HUES48 (cell line): ENCODE results near the gene DAZAP1.
A peak's percentile ranks its signal among the peaks of the same experiment; 100 is the strongest.

Source experiments
- H3K27ac ChIP-seq: one replicate; pipeline ENCODE4 v1.7.0; 2013; ENCODE audit warnings: low read depth, low read length, inconsistent platforms
- H3K27me3 ChIP-seq: 2 replicates; pipeline ENCODE4 v1.6.1; 2013; ENCODE audit warnings: mild to moderate bottlenecking, low read length; ENCODE audit not compliant: control insufficient read depth, insufficient read depth
- H3K36me3 ChIP-seq: 2 replicates; pipeline ENCODE4 v1.6.1; 2013; ENCODE audit warnings: low read length; ENCODE audit not compliant: control insufficient read depth, insufficient read depth
- H3K4me1 ChIP-seq: 2 replicates; pipeline ENCODE4 v1.6.1; 2013; ENCODE audit warnings: mild to moderate bottlenecking, low read length; ENCODE audit not compliant: control insufficient read depth, insufficient read depth
- H3K4me3 ChIP-seq: 2 replicates; pipeline ENCODE4 v1.5.1; 2013; ENCODE audit warnings: mild to moderate bottlenecking, low read depth, low read length
- H3K9ac ChIP-seq: 2 replicates; pipeline ENCODE4 v1.6.1; 2013; ENCODE audit warnings: mild to moderate bottlenecking, low read depth, low read length, moderate library complexity
- H3K9me3 ChIP-seq: 2 replicates; pipeline ENCODE4 v1.6.1; 2013; ENCODE audit warnings: low read length; ENCODE audit not compliant: control insufficient read depth, insufficient read depth

Gene DAZAP1

DNA sequence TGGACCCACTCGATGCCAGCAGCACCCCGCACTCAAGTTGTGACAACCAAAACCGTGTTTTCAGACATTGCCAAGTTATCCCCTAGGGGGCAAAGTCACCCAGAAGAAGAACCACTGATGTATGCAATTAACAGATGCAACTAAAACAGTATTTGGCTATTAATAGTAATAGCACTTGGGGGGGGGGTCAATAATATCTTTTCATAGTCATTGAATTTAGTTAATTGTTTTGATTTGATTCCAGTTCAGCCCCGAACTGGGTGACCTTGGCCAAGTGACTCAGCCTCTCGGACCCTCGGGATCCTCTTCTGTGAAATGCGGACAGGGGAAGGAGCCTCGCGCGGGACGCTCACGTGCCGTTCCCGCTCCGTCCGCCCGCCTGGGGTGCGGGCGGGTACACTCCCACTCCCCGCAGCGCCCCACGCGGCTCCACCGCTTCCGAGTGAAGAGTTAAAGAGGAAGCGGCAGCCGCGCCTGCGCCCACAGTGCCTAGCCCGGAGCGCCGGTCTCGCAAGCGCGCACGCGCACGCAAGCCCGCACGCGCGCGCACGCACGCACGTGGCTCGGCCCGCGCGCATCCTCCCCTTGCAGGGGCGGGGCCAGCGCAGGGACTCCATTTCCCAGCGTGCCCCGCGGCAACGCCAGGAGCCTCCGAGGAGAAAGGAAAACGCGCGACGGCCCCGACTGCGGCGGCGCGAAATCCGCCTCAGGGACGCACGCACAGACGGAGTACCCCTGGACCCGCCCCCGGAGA lies 435 bp upstream of the DAZAP1 start:
- H3K4me3 ChIP-seq = peak overlapping the region; percentile 79
- H3K9ac ChIP-seq = peak overlapping the region; percentile 55
- H3K36me3 ChIP-seq = peaks cover 16% of the 10 kb centered on the region
- H3K9me3 ChIP-seq = no peaks in the 10 kb centered on the region
- H3K27ac ChIP-seq = peak overlapping the region; percentile 75
- no peaks in the 10 kb centered on the region for H3K27me3 ChIP-seq
- peaks cover 10% of the 10 kb centered on the region; the same call in 1 of the 2 replicates for H3K4me1 ChIP-seq

DNA sequence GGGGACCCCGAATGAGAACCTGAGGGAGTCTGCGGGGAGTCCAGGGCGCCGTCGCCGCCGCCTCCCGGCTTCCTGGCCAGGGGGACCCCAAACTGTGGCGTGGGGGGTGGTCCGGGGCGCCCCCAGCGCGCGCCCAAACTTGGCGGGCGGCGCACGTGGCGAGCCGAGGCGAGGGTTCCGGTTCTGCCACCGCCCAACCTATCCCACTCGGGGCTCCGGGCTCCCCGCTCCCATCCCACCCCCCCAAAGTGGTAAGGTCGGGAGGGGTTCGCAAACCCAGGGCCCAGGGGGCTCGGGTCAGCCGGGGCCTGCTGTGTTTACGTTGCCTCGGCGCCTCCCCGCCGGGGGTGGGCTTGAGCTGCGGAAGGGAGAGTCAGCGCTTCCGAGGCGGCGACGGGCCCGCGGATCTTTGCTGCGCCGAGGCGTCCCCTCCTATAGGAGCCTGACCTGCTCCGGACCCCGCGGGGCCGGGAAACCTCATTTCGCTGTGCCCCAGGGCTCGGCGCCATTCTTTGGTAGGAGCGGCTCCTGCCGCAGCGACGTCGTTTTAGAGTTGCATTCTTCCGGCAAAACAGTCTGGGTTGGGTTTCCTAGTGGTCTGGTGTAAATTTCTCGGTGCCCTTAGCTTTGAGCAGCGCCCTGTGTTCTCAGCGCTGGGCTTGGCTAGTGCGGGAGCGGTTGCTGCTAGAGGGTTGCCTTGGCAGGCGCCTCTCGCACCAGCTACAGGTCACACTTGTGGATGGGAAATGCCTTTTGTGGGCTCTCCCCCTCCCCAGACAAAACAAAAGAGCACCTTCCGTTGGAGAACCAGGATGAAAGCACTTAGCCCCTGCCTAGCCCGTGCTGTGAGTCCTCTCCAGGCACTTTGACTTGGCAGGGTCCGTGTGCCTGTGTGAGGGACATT lies 1.2 kb downstream of the DAZAP1 start:
- peaks cover 30% of the 10 kb centered on the region for H3K36me3 ChIP-seq

GRCh38 chr19:1409204-1410005 lies 2.0 kb downstream of the DAZAP1 start:
- no peaks in the 10 kb centered on the region for H3K9me3 ChIP-seq

More for the DNA sequence above, 1.2 kb downstream of the DAZAP1 start:
- Histone ChIP-seq H3K9ac (peak overlapping the region; percentile 82), H3K27me3 (no peaks in the 10 kb centered on the region), H3K27ac (peak overlapping the region; percentile 85), H3K4me1 (peaks cover 10% of the 10 kb centered on the region; the same call in 1 of the 2 replicates), H3K4me3 (peak overlapping the region; percentile 92), H3K9me3 (no peaks in the 10 kb centered on the region)

DNA sequence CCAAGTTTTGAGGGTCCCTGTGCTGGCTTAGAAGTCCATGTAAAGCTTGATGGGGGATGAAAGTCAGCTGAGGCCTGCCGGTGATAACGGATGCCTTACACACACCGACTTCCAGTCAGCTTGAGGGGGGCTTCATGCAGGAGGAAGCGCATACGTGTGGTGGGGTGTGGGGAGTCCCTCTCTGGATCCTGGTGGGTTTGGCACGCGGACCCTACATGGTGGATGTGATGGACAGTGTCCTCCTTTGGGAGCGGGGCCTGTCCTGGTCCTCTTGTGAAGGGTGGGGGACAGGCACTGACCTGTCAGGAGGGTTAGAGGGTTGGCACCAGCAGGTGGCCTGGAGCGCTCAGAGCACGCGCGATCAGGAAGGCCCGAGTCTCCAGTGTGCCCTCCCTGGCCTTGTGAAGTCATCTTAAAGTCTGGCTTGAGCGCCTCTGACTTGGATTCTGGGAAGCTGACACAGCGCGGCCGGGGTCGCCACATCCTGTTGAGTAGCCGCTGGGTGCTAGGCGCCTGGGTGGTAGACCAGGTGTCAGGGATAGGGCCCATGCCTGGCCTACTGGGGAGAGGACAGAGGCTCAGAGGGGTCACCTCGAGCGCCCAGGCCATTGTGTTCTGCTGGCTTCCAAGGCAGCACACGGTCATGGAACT lies 2.9 kb downstream of the DAZAP1 start:
- no peak overlapping the region for H3K9ac ChIP-seq
- H3K27me3 ChIP-seq = no peaks in the 10 kb centered on the region
- H3K4me1 ChIP-seq = peaks cover 10% of the 10 kb centered on the region; the same call in 1 of the 2 replicates
- H3K9me3 ChIP-seq = no peaks in the 10 kb centered on the region
- H3K36me3 ChIP-seq = peaks cover 32% of the 10 kb centered on the region
- peak overlapping the region; percentile 10; the same call in 1 of the 2 replicates for H3K4me3 ChIP-seq
- H3K27ac ChIP-seq = no peak overlapping the region

More at GRCh38 chr19:1409204-1410005, 2.0 kb downstream of the DAZAP1 start:
- peaks cover 10% of the 10 kb centered on the region; the same call in 1 of the 2 replicates for H3K4me1 ChIP-seq
- H3K36me3 ChIP-seq = peaks cover 32% of the 10 kb centered on the region
- H3K27ac ChIP-seq = peak overlapping the region; percentile 85
- peak overlapping the region; percentile 92 for H3K4me3 ChIP-seq
- no peaks in the 10 kb centered on the region for H3K27me3 ChIP-seq
- peak overlapping the region; percentile 82 for H3K9ac ChIP-seq

DNA sequence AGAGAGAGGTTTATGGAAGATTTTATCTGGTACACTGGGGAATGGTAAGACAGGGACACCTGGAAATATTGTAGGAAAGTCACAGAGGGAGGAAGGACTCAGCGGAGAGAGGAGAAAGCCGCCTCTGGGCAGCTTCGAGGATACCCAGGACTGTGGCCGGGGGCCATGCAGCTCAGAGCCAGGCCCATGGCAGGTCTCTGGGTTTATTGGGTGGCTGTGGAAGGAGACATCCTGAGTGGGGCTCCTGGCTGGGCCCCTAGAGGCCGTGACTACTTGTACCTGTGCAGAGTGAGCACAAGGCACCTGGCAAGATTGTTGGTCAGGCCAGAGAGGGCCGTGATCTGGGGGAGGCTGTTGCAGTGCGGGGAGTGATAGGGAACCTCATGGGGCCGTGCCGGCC lies 3.4 kb downstream of the DAZAP1 start:
- Histone ChIP-seq H3K27ac (no peak overlapping the region), H3K27me3 (no peaks in the 10 kb centered on the region), H3K36me3 (peaks cover 32% of the 10 kb centered on the region), H3K4me1 (peaks cover 14% of the 10 kb centered on the region), H3K9ac (no peak overlapping the region), H3K9me3 (no peaks in the 10 kb centered on the region), H3K4me3 (peak overlapping the region; percentile 10; the same call in 1 of the 2 replicates)

DNA sequence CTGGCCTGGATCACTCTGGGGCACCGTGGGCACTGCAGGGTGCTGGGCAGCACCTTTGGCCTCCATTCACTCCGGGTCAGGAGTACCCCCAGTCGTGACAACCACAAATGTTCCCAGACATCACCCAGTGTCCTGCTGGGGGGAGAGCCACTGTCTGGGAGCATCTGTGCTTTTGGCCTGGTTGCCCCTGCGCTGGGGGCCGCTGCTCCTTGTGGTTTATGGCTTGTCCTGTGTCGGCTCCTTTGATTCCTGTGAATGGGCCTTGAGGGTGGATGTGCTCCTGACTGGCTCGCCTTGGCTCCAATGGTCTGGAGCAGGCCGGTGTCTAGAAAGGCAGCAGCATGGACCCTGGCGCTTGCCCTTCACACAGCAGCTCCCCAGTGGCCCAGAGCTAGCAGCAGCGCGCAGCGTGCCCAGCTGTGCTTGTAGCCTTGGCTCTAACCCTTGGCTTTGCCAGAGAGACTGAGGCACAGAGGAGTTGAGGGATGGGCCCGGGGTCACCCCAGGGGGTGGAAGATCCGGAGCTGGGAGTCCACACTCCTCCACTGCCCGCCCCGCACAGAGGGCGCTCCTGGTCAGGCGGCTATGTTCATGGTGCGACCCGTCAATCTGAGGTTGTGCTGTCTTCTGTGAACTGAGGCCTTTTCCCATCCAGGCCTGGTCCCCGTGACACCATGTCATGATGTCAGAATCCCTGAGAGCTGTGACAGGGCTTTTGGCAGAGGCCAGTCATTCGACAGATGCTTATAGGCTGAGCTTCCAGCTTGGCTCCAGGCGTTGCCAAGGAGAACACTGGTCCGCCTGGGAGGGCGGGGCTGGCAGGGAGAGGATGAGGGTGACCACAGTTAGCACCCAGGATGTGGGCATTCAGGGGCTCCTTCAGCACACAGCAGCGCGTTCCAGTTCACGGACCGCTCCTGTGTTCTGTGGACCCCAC lies 4.1 kb downstream of the DAZAP1 start:
- Histone ChIP-seq H3K9ac (no peak overlapping the region), H3K4me1 (peaks cover 18% of the 10 kb centered on the region), H3K4me3 (no peak overlapping the region), H3K9me3 (no peaks in the 10 kb centered on the region), H3K27me3 (no peaks in the 10 kb centered on the region), H3K36me3 (peaks cover 36% of the 10 kb centered on the region), H3K27ac (no peak overlapping the region)

GRCh38 chr19:1412323-1412923 lies 5.0 kb downstream of the DAZAP1 start:
- H3K27ac ChIP-seq = no peak overlapping the region
- H3K27me3 ChIP-seq = no peaks in the 10 kb centered on the region
- H3K9me3 ChIP-seq = no peaks in the 10 kb centered on the region
- peaks cover 24% of the 10 kb centered on the region for H3K4me1 ChIP-seq
- peaks cover 43% of the 10 kb centered on the region for H3K36me3 ChIP-seq
- H3K9ac ChIP-seq = no peak overlapping the region
- H3K4me3 ChIP-seq = no peak overlapping the region

GRCh38 chr19:1412995-1413800 lies 5.8 kb downstream of the DAZAP1 start:
- H3K36me3 ChIP-seq = peaks cover 51% of the 10 kb centered on the region
- no peak overlapping the region for H3K4me3 ChIP-seq
- H3K27ac ChIP-seq = no peak overlapping the region
- H3K27me3 ChIP-seq = no peaks in the 10 kb centered on the region
- no peaks in the 10 kb centered on the region for H3K9me3 ChIP-seq
- peaks cover 24% of the 10 kb centered on the region for H3K4me1 ChIP-seq
- no peak overlapping the region for H3K9ac ChIP-seq
